ENCODE results near the gene RUVBL1.

RUVBL1 gene

GRCh38 chr3:128066114-128066513 is 57.5 kb downstream of the RUVBL1 start:
- peaks cover 98% of the 10 kb centered on the region for H3K36me3 ChIP-seq (ENCODE audit: control insufficient read depth, insufficient read depth, low read length)
- no peak overlapping the region for H3K27ac ChIP-seq (ENCODE audit: low read depth, low read length)
- no peaks in the 10 kb centered on the region for H3K9me3 ChIP-seq (ENCODE audit: control insufficient read depth, insufficient read depth, low read length)
- H3K4me1 ChIP-seq (ENCODE audit: control insufficient read depth, insufficient read depth, low read length) = no peaks in the 10 kb centered on the region
- no peak overlapping the region for H3K4me3 ChIP-seq (ENCODE audit: low read depth, low read length)
- no peaks in the 10 kb centered on the region for H3K27me3 ChIP-seq (ENCODE audit: control insufficient read depth, insufficient read depth, low read length)
- no peak overlapping the region for H3K9ac ChIP-seq (ENCODE audit: low read depth, low read length)

GRCh38 chr3:128064962-128065361 is 58.6 kb downstream of the RUVBL1 start:
- Histone ChIP-seq H3K4me3 (ENCODE audit: low read depth, low read length) (no peak overlapping the region), H3K4me1 (ENCODE audit: control insufficient read depth, insufficient read depth, low read length) (no peaks in the 10 kb centered on the region), H3K9ac (ENCODE audit: low read depth, low read length) (no peak overlapping the region), H3K36me3 (ENCODE audit: control insufficient read depth, insufficient read depth, low read length) (peaks cover 98% of the 10 kb centered on the region), H3K9me3 (ENCODE audit: control insufficient read depth, insufficient read depth, low read length) (no peaks in the 10 kb centered on the region), H3K27ac (ENCODE audit: low read depth, low read length) (no peak overlapping the region), H3K27me3 (ENCODE audit: control insufficient read depth, insufficient read depth, low read length) (no peaks in the 10 kb centered on the region)

DNA sequence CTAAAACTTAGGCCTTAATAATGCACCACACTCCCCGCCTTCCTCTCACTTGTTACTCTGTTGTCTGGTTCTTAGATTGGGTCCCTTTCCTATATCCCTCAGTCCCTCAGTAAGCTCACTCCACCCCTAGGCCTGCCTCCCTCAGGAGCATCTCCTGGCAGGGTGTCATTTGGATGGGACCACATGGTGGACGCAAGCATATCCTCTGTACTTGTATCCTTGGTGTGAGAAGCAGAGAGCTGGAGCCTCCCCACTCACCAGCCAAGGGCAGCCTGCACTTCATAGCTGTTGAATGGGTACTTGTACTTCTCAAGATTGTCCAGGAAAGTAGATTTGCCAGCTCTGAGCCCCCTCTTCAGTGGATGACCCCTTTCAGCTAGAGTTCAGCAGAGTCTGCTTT is 59.7 kb downstream of the RUVBL1 start:
- peaks cover 98% of the 10 kb centered on the region for H3K36me3 ChIP-seq (ENCODE audit: control insufficient read depth, insufficient read depth, low read length)
- H3K4me3 ChIP-seq (ENCODE audit: low read depth, low read length) = no peak overlapping the region
- H3K9ac ChIP-seq (ENCODE audit: low read depth, low read length) = no peak overlapping the region
- no peaks in the 10 kb centered on the region for H3K27me3 ChIP-seq (ENCODE audit: control insufficient read depth, insufficient read depth, low read length)
- no peaks in the 10 kb centered on the region for H3K9me3 ChIP-seq (ENCODE audit: control insufficient read depth, insufficient read depth, low read length)
- no peaks in the 10 kb centered on the region for H3K4me1 ChIP-seq (ENCODE audit: control insufficient read depth, insufficient read depth, low read length)
- H3K27ac ChIP-seq (ENCODE audit: low read depth, low read length) = no peak overlapping the region

DNA sequence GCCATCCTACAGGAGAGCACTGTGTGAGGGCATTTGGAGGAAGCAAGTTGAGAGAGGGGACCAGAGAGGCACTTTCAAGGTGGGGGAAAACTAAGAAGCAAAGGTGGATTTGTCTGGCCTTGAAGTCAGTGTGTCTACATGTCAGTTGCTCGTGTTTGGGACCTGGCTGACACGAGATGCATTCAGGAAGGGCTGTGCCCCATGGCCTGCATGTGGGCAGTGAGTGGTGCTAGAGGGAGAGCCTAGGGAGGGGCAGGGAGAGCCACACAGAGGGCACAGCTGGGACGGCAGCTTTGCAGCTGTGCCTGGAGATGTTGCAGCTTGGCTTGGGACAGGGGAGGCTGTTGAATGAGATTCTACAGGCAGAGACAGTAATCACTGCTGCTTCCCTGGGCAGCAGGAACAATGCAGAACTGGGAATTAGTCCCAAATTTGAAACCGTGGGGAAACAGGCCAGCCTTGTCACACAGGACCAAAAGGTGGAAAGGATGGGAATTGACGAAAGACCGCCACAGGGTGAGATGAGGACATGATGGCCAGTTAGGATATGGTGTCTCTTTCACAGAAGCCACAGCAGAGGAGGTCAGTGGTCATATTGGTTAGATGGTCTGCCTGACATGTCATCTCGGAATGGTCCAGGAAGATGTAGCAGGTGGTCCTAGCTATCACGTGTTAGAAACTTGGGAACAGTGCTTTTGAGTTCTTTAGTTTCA is 61.4 kb downstream of the RUVBL1 start:
- H3K4me3 ChIP-seq (ENCODE audit: low read depth, low read length) = no peak overlapping the region
- H3K36me3 ChIP-seq (ENCODE audit: control insufficient read depth, insufficient read depth, low read length) = peaks cover 95% of the 10 kb centered on the region
- H3K27ac ChIP-seq (ENCODE audit: low read depth, low read length) = no peak overlapping the region
- H3K9ac ChIP-seq (ENCODE audit: low read depth, low read length) = no peak overlapping the region
- no peaks in the 10 kb centered on the region for H3K27me3 ChIP-seq (ENCODE audit: control insufficient read depth, insufficient read depth, low read length)
- no peaks in the 10 kb centered on the region for H3K4me1 ChIP-seq (ENCODE audit: control insufficient read depth, insufficient read depth, low read length)
- H3K9me3 ChIP-seq (ENCODE audit: control insufficient read depth, insufficient read depth, low read length) = no peaks in the 10 kb centered on the region

DNA sequence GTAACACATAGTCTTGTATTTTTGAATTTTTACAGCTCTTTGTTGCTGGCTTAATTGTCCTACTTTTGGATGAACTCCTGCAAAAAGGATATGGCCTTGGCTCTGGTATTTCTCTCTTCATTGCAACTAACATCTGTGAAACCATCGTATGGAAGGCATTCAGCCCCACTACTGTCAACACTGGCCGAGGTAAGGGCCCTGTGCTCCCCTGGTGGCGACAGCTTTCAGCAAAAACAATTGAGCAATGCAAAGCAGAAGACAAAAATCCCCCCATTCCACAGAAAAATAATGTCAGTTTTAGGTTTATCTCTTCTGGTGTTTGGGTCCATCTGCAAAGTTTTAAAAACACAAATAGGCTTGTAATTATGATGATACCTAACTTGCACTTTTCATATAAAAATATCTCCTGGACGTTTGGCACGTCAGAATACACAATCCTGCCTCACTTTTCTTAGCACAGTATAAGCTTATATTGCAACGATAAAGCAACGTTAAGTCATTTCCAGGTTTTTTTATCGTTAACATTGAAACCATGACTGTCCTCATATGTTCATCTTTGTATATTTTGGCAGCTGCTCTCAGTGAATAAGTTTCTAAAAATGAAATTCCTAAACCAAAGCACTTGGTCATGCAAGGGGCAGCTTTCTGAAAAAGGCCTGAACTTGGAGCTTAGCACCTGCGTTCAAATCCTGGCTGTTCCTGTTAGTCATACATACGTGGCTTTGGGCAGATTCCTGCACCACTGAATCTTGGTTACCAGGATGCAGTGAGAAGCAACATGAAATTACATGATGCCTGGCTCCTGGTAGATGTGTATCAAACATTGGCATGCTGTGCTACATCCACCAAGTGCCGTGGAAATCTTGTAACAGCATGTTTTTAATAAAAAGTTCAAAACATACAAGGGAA is 62.9 kb downstream of the RUVBL1 start:
- no peak overlapping the region for H3K9ac ChIP-seq (ENCODE audit: low read depth, low read length)
- H3K4me3 ChIP-seq (ENCODE audit: low read depth, low read length) = no peak overlapping the region
- no peaks in the 10 kb centered on the region for H3K4me1 ChIP-seq (ENCODE audit: control insufficient read depth, insufficient read depth, low read length)
- no peak overlapping the region for H3K27ac ChIP-seq (ENCODE audit: low read depth, low read length)
- no peaks in the 10 kb centered on the region for H3K9me3 ChIP-seq (ENCODE audit: control insufficient read depth, insufficient read depth, low read length)
- H3K36me3 ChIP-seq (ENCODE audit: control insufficient read depth, insufficient read depth, low read length) = peaks cover 93% of the 10 kb centered on the region
- no peaks in the 10 kb centered on the region for H3K27me3 ChIP-seq (ENCODE audit: control insufficient read depth, insufficient read depth, low read length)

DNA sequence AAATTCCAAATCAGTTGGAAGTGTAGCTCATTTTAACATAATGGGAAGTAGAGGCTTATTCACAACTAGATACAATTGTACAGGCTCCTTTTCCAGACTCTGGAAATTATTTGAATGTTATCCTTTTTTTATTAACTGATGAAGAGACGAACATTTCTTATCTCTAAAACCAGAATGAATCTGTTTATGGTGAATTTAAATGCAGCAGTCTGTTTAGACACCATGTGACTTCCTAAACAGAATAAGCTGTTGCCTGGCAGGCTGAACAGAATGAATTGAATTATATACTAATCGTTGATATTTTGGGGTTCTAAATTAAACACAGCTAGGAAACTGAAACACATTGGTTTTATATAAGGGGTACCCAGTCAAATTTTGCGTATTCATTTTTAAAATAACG is 67.4 kb downstream of the RUVBL1 start:
- Histone ChIP-seq H3K27me3 (ENCODE audit: control insufficient read depth, insufficient read depth, low read length) (no peaks in the 10 kb centered on the region), H3K4me1 (ENCODE audit: control insufficient read depth, insufficient read depth, low read length) (peaks cover 10% of the 10 kb centered on the region; the same call in 1 of the 2 replicates), H3K9me3 (ENCODE audit: control insufficient read depth, insufficient read depth, low read length) (no peaks in the 10 kb centered on the region), H3K27ac (ENCODE audit: low read depth, low read length) (no peak overlapping the region), H3K36me3 (ENCODE audit: control insufficient read depth, insufficient read depth, low read length) (peaks cover 75% of the 10 kb centered on the region), H3K4me3 (ENCODE audit: low read depth, low read length) (no peak overlapping the region), H3K9ac (ENCODE audit: low read depth, low read length) (no peak overlapping the region)

DNA sequence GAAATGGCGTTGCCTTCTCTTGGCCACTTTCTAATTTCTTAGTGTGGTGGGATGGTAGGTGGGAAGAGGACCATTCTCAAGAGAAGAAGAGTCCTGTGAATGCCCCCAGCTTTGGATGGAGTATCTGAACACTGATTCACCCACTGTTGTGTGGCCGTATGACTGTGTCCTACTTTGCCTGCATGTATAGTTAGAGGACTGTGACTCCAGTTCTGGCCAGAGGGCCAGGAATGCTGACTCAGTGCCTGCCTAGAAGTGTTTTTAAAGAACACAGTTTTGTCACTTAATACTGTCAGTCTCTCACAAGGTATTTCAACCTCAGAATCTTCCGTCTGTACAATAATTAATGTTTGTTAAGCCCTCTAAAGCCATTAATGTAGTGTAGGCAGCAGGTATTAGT is 69.2 kb downstream of the RUVBL1 start:
- H3K27me3 ChIP-seq (ENCODE audit: control insufficient read depth, insufficient read depth, low read length) = no peaks in the 10 kb centered on the region
- no peaks in the 10 kb centered on the region for H3K9me3 ChIP-seq (ENCODE audit: control insufficient read depth, insufficient read depth, low read length)
- no peak overlapping the region for H3K9ac ChIP-seq (ENCODE audit: low read depth, low read length)
- peaks cover 56% of the 10 kb centered on the region for H3K36me3 ChIP-seq (ENCODE audit: control insufficient read depth, insufficient read depth, low read length)
- H3K4me3 ChIP-seq (ENCODE audit: low read depth, low read length) = no peak overlapping the region
- H3K4me1 ChIP-seq (ENCODE audit: control insufficient read depth, insufficient read depth, low read length) = peaks cover 13% of the 10 kb centered on the region; the same call in 1 of the 2 replicates
- H3K27ac ChIP-seq (ENCODE audit: low read depth, low read length) = no peak overlapping the region

- no peaks in the 10 kb centered on the region for H3K9me3 ChIP-seq (ENCODE audit: control insufficient read depth, insufficient read depth, low read length)
- no peaks in the 10 kb centered on the region for H3K27me3 ChIP-seq (ENCODE audit: control insufficient read depth, insufficient read depth, low read length)
- peaks cover 49% of the 10 kb centered on the region for H3K36me3 ChIP-seq (ENCODE audit: control insufficient read depth, insufficient read depth, low read length)
- H3K9ac ChIP-seq (ENCODE audit: low read depth, low read length) = no peak overlapping the region
- H3K4me1 ChIP-seq (ENCODE audit: control insufficient read depth, insufficient read depth, low read length) = peaks cover 17% of the 10 kb centered on the region; the same call in 1 of the 2 replicates
- peak overlapping the region; percentile 94 for H3K4me3 ChIP-seq (ENCODE audit: low read depth, low read length)
- H3K27ac ChIP-seq (ENCODE audit: low read depth, low read length) = no peak overlapping the region
Measured at GRCh38 chr3:128053614-128054013, 70.0 kb downstream of the RUVBL1 start.

DNA sequence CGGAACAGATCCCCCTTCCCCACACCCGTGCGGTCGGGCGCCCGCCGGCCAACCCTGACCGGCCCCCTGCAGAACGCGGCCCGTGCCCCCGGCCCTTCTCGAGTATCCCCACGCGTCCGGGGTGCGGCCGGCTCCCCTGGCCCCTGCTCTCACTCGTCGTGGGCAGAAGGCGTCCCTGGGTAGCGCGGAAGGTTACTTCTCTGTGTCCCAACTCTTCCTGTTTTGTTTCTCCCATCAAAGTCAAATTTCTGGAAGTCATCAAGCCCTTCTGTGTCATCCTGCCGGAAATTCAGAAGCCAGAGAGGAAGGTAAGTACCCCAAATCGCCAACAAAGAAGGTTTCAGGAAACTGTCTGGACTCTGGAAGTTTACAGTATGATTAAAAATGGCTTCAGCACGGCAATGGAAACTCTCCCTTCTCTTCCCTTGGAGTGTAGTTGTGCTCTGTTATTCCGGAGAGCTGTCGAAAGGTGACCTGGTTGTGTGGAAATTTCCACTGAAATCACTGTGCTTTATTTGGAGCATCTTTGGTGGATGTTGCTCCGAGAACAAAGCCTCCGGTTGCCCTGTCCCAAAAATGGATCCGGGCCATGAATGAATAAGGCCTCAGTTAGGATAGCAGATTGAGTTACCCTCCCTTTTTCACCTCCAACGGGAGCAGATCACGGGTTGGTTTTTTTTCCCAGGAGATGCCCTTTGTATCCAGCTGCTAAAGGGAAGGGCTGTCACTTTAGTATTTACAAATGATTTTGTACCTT is 70.8 kb downstream of the RUVBL1 start:
- Histone ChIP-seq H3K9me3 (ENCODE audit: control insufficient read depth, insufficient read depth, low read length) (no peaks in the 10 kb centered on the region), H3K27ac (ENCODE audit: low read depth, low read length) (peak overlapping the region; percentile 65), H3K27me3 (ENCODE audit: control insufficient read depth, insufficient read depth, low read length) (no peaks in the 10 kb centered on the region), H3K4me3 (ENCODE audit: low read depth, low read length) (peak overlapping the region; percentile 94), H3K9ac (ENCODE audit: low read depth, low read length) (peak overlapping the region; percentile 81), H3K4me1 (ENCODE audit: control insufficient read depth, insufficient read depth, low read length) (peaks cover 18% of the 10 kb centered on the region; the same call in 1 of the 2 replicates), H3K36me3 (ENCODE audit: control insufficient read depth, insufficient read depth, low read length) (peaks cover 42% of the 10 kb centered on the region)

DNA sequence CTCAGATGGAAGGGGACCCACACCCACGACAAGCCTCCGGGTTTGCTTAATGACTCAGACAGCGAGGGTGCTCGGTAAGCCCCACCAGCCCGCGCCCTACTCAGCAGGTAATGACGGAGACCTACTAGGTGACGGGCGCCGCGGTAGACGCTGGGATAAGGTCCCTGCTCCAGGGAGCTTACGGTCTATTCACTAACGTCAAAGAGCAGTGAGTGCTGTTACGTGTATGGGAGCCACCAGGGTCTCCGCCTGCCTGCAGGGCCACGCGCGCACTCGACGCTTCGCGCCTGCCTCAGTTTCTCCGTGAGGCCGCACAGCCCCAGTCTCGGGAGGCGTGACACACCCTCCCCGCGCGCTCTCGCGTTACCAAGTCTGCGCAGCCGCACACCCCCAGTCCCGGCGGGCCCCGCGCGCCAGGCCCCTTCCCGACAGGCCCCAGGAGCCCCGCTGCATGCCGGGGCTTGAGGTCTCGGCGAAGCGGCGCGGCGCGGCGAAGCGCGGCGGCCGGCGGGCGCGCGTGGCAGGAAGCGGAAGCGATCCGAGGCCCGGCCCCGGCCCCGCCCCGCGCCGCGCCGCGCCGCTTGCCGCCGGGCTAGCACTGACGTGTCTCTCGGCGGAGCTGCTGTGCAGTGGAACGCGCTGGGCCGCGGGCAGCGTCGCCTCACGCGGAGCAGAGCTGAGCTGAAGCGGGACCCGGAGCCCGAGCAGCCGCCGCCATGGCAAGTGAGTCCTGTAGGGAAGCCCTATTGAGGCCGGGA is 71.6 kb downstream of the RUVBL1 start, which contains the start of gene SEC61A1:
TSS of gene SEC61A1 (plus strand) at position 601 of the 758 bp plus-strand sequence. CDS start at position 717, 116 bp downstream.
- Histone ChIP-seq H3K4me3 (ENCODE audit: low read depth, low read length) (peak within 1 kb of the TSS; percentile 94), H3K27me3 (ENCODE audit: control insufficient read depth, insufficient read depth, low read length) (no peaks in the 10 kb centered on the region), H3K27ac (ENCODE audit: low read depth, low read length) (peak within 1 kb of the TSS; percentile 79), H3K9me3 (ENCODE audit: control insufficient read depth, insufficient read depth, low read length) (no peaks in the 10 kb centered on the region), H3K36me3 (ENCODE audit: control insufficient read depth, insufficient read depth, low read length) (peaks cover 36% of the 10 kb centered on the region), H3K4me1 (ENCODE audit: control insufficient read depth, insufficient read depth, low read length) (peaks cover 18% of the 10 kb centered on the region; the same call in 1 of the 2 replicates), H3K9ac (ENCODE audit: low read depth, low read length) (peak within 1 kb of the TSS; percentile 81)

Data from HUES48 (cell line).